GM21367 (cell line): Measurements from ENCODE around the gene ZNF581.

Experiments
- ATAC-seq: cut with Tn5 transposase; IDR thresholded peaks from one replicate; pipeline ENCODE4 v1.9.1; 2021; ENCODE audit not compliant: unreplicated experiment

ZNF581 gene

DNA sequence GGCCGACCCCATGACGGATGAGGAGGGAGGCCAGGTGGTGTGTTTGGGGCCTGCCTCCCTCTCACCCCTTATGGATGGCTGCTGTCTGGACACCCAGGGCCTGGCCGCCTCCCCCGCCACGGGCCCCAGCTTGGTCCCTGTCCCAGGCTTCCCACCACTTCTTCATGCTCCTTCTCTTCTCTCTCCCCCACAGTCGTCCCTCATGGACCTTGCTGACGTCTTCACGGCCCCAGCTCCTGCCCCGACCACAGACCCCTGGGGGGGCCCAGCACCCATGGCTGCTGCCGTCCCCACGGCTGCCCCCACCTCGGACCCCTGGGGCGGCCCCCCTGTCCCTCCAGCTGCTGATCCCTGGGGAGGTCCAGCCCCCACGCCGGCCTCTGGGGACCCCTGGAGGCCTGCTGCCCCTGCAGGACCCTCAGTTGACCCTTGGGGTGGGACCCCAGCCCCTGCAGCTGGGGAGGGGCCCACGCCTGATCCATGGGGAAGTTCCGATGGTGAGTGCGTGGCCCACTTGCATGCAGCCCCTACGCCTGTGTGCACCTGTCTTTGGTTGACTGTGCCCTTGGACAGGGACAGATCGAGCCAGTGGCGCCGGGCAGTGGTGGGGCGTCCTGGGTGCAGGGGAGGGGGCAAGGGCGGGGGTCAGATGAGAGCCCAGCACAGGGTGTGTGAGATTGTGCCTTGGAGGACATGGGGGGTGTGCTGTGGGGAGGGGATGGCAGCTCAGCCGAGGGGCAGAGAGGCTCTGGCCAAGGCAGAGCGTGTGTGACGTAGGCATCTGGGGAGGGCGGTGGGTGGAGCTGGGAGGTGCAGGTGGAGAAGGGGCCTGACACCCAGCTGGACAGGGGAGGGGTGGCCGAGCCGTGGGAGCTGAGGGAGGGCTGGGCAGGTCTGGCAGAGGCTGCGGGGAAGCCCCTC is 48.4 kb downstream of the ZNF581 start:
- ATAC-seq: no peak

- no peak for ATAC-seq
Observed at GRCh38 chr19:55692681-55693081, 49.2 kb downstream of the ZNF581 start.

DNA sequence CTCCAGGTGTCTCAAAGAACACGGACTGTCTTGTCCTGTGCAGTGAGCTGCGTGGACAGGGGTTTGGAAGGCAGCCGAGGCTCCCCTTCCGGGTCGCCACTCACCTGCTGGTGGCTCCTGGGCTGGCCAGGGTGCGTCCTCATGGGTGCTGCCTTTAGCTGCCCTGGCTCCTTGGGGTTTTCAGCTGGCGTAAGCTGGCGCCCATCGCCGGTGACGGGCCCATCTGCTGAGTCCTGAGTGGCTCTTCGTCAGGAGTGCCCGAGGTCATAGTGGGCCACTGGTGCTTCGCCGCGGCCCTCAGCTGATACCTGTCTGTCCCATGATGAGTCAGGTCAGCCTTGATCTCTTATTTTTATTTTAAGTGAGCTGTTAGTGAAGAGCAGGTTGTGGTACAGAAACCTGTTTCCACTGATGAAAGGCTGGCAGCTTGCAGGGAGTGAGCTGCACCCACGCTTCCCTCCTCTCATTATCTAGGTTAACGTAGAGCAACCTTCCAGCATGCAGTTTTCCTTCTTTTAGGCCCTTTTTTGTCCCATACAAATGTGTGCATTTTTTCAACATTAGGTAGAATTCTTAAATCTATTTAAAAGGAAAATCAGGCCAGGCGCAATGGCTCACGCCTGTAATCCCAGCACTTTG is 50.0 kb downstream of the ZNF581 start:
- no peak for ATAC-seq

DNA sequence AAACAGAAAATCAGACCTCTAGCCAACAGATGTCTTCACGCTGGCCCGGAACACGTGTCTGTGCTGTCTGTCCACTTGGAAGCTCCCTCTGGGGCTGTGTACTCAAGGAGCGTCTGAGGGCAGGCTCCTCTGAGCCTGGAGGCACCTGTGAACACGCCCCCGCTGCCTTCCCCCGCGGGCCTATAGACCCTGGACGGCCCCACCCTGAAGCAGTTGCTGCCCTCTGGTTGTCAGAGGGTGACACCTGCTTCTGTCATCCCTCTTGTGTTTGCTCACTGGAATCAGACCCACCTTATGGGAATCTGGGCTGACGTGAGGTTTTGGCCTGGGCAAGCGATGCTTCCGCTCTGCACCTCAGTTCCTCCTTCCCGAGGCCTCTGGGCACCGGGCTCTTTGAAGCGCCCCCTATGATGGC is 50.8 kb downstream of the ZNF581 start:
- ATAC-seq: no peak

DNA sequence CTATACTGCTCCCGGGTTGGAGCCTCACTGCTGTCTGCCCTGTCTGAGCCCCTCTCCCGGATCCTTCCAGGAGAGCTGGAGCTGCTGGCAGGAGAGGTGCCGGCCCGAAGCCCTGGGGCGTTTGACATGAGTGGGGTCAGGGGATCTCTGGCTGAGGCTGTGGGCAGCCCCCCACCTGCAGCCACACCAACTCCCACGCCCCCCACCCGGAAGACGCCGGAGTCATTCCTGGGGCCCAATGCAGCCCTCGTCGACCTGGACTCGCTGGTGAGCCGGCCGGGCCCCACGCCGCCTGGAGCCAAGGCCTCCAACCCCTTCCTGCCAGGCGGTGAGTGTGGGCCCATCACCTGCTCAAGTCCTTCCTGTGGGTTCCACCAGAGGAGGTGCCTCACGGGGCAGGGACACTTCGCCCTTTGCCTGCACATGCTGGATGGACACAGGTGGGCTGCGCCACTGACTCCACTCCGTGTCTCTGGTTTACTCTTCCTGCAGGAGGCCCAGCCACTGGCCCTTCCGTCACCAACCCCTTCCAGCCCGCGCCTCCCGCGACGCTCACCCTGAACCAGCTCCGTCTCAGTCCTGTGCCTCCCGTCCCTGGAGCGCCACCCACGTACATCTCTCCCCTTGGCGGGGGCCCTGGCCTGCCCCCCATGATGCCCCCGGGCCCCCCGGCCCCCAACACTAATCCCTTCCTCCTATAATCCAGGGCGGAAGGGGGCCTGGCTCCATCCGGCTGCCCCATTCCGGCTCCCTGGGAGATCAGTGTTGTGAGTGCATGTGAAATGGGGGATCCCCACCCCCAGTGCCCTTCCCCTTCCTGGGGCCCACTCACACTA is 51.4 kb downstream of the ZNF581 start:
- ATAC-seq: no peak
